H1 (cell line): ENCODE results near the gene ZNF620. TPM values are rescaled to one million over a fixed set of nuclear protein-coding genes. Genes with fewer than 3 reads are reported as not detected.

Source experiments
- ASH2L ChIP-seq: fragments of 200-600, 300-600 bp; sonication (generic); IDR thresholded peaks from one replicate; pipeline ENCODE4 v1.7.1; 2017; ENCODE audit warnings: low read length
- CBX8 ChIP-seq: fragments of 300-800, 300-1000 bp; sonication (generic); IDR thresholded peaks from 2 replicates; pipeline ENCODE4 v1.7.1; 2016; ENCODE audit warnings: low read depth, low read length, borderline replicate concordance
- KDM1A ChIP-seq: fragments of 200-600, 300-600 bp; sonication (generic); IDR thresholded peaks from 2 replicates; pipeline ENCODE4 v1.7.1; 2016; ENCODE audit warnings: mild to moderate bottlenecking, low read length, borderline replicate concordance
- RNF2 ChIP-seq: fragments of 200-900, 300-1000 bp; sonication (generic); IDR thresholded peaks from 2 replicates; pipeline ENCODE4 v1.7.1; 2016; ENCODE audit warnings: borderline replicate concordance, low read depth, mild to moderate bottlenecking, antibody characterized with exemption, low read length; ENCODE audit not compliant: poor library complexity, severe bottlenecking; ENCODE audit errors: missing control alignments
- ZNF274 ChIP-seq: IDR thresholded peaks from 2 replicates; pipeline ENCODE4 v1.7.0; 2012; ENCODE audit warnings: low read length, borderline replicate concordance; ENCODE audit errors: extremely low read depth
- polyA plus RNA-seq, 7 experiments: library from polyadenylated mRNA; depleted of rRNA in 3 of 7; stranded (reverse) in 5 of 7; unstranded in 2 of 7; fragments of >200 nt in 5 of 7; fragments of 200-250 nt in 2 of 7; gene quantifications; 1 replicate in 5 of 7; 2 replicates in 1 of 7; 4 replicates in 1 of 7; pipeline versions ENCODE4 v1.2.1 to v1.2.3, GENCODE V29; 2011 to 2013; ENCODE audit warnings: missing spikeins in 2 of 7, mixed read lengths in 2 of 7
- total RNA-seq: library from RNA; stranded (reverse); fragmentation: NEBNext Ultra II Directional; extraction: Animal tissue kit (Norgen Biotek cat#: 25700); gene quantifications from 2 replicates; pipeline ENCODE4 v1.2.1, GENCODE V29; 2021

The ZNF620 gene
- total and polyA plus RNA-seq, 2 of the 8 experiments (the other 6 are each of a cell fraction or from before 2014, with no cell fraction given): 5.1 to 20.2 TPM

DNA sequence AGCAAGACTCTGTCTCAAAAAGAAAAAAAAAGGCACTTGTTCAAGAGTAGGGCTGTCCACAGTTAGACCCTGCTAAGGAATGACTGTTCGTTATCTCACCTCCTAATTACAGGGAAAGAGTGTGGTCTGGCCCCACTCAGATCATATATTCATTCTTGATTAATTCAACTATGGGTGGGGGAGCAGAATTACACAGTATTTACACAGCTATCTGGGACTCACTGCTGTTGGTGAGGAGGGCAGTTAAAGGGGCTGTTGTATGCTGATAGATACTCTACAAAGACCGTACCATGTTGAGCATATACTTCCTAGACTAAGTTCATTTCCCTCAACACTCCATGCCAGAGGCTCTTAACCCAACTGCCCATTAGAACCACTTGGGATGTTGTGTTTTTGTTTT lies 3.8 kb upstream of the ZNF620 start (continued):
- no peak for TF ChIP-seq RNF2
- TF ChIP-seq ZNF274: no peak
- no peak for TF ChIP-seq ASH2L
- no peak for TF ChIP-seq CBX8
- TF ChIP-seq KDM1A: no peak
